Epithelial cell of proximal tubule (primary cell): Measurements from ENCODE around the gene KCNQ2. TPM values are rescaled to one million over a fixed set of nuclear protein-coding genes. Genes with fewer than 3 reads are reported as not detected.
"Not testable (repeated sequence)": the region's sequence is repeated elsewhere in the genome, so short reads cannot be mapped to it uniquely, and the experiment has no call there.

ENCODE experiments used
- DNase-seq: peaks from one replicate; pipeline ENCODE4 v3.0.0-alpha.2; 2011; ENCODE audit warnings: low read depth
- H3K4me3 ChIP-seq: 2 replicates; pipeline ENCODE4 v1.5.1; 2011; ENCODE audit warnings: low read depth, mild to moderate bottlenecking, low read length
- total RNA-seq: library from RNA; depleted of rRNA; stranded (reverse); fragments of >200 nt; gene quantifications from 2 replicates; pipeline ENCODE4 v1.2.3, GENCODE V29; 2015
- TF ChIP-seq, protein P1 (sequence below): conservative IDR thresholded peaks from 2 replicates; pipeline ENCODE4 v1.5.1; 2012; ENCODE audit warnings: low read depth, mild to moderate bottlenecking, low read length

The KCNQ2 gene
- total RNA-seq, 1 donor from 2014 or later = not detected

- no peak for DNase-seq
- TF ChIP-seq, protein P1, sequence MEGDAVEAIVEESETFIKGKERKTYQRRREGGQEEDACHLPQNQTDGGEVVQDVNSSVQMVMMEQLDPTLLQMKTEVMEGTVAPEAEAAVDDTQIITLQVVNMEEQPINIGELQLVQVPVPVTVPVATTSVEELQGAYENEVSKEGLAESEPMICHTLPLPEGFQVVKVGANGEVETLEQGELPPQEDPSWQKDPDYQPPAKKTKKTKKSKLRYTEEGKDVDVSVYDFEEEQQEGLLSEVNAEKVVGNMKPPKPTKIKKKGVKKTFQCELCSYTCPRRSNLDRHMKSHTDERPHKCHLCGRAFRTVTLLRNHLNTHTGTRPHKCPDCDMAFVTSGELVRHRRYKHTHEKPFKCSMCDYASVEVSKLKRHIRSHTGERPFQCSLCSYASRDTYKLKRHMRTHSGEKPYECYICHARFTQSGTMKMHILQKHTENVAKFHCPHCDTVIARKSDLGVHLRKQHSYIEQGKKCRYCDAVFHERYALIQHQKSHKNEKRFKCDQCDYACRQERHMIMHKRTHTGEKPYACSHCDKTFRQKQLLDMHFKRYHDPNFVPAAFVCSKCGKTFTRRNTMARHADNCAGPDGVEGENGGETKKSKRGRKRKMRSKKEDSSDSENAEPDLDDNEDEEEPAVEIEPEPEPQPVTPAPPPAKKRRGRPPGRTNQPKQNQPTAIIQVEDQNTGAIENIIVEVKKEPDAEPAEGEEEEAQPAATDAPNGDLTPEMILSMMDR = peak; percentile 91
- no peak overlapping the region for H3K4me3 ChIP-seq
Observed at GRCh38 chr20:63381781-63382431, 90.5 kb downstream of the KCNQ2 start.

DNA sequence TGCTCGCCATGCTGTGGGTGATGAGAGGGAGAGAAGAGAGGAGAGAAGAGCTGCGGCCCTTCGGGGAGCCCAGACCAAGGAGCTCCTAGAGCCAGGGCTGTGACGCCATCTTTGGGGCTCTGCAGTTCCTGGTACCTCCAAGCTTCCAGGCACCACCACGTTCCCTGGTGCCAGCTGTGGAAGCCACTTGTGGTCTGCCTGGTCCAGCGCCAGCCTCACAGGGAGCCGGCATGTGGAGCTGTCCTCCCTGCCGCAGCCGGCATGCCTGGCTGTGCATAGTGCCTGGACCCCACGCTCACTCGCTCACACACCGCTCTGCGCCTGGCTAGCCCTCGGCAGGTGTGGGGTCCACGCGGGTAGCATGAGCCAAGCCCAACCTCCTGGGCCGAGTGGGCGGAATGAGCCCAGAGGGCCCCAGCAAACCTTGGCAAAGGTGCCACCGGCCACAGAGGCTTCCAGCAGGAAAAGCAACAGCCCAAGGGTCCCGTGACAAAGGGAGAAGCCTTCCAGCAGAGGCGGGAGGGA is 92.0 kb downstream of the KCNQ2 start:
- no peak for DNase-seq
- H3K4me3 ChIP-seq = no peak overlapping the region
- TF ChIP-seq, protein P1 = no peak

DNA sequence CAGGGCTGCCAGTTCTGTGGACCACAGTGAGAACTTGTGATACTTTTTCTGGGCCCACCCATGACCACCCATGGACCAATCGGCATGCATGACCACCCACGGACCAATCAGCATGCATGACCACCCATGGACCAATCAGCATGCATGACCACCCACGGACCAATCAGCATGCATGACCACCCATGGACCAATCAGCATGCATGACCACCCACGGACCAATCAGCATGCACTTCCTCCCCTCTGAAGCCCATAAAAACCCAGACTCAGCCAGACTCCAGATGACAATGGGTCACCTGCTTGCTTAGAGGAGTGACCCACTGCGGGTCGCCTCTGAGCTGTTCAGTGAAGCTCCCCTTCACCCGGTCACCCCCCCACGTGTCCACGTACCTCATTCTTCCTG is 92.6 kb downstream of the KCNQ2 start:
- DNase-seq, H3K4me3 ChIP-seq: not testable (repeated sequence)

- TF ChIP-seq, protein P1 = no peak
- H3K4me3 ChIP-seq = no peak overlapping the region
- DNase-seq = no peak
Observed at GRCh38 chr20:63379296-63379695, 93.2 kb downstream of the KCNQ2 start.

GRCh38 chr20:63378626-63379025 is 93.8 kb downstream of the KCNQ2 start:
- DNase-seq = no peak
- TF ChIP-seq, protein P1 = no peak
- no peak overlapping the region for H3K4me3 ChIP-seq

GRCh38 chr20:63377951-63378381 is 94.5 kb downstream of the KCNQ2 start:
- TF ChIP-seq, protein P1 = no peak
- no peak for DNase-seq
- H3K4me3 ChIP-seq = no peak overlapping the region

DNA sequence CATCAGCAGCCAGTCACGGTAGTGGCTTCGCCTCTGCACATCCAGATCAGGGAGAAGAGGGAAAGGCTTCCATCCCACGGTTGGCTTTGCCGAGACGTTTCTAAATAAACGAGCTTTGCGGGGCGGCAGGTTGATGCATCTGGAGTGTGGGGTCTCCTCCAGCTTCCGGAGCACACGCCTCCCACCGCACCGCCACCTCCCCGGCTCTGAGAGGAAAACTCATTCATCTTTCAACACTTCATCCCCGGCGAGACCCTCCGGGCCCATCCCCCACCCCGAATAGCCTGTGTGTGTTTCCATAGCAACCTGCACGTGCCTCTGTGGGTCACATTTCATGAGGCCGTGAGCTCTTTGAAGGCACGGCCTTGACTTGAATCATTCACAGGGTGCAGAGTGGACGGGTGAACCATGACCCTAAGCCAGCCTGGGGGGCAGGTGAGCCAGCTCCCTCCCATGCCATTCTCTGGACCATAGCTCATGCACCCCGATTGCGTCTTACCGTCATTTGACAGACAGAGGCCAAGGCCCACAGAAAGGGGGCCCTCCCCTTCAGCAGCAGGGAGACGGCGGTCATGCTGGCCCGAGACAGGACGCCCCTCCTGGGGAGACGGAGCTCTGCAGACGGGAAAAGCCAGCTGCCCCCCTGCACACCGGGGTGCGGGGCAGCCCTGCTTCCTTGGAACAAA is 95.1 kb downstream of the KCNQ2 start:
- TF ChIP-seq, protein P1 = no peak
- no peak for DNase-seq
- H3K4me3 ChIP-seq = no peak overlapping the region
